Activated CD4-positive, alpha-beta T cell treated with anti-CD3 and anti-CD28 coated beads, Interleukin-2, amount 50 U/mL, for 1 hour (primary cell): ENCODE measurements around the gene PALD1.
A peak's percentile ranks its signal among the peaks of the same experiment; 100 is the strongest.

Source experiments
- DNase-seq: peaks from one replicate; pipeline ENCODE4 v3.0.0-alpha.2; 2020

PALD1 gene

GRCh38 chr10:70458329-70459060, 20.1 kb upstream of the PALD1 start:
- DNase-seq: peak; percentile 27

GRCh38 chr10:70459061-70459773, 19.4 kb upstream of the PALD1 start:
- no peak for DNase-seq

GRCh38 chr10:70459774-70460490, 18.6 kb upstream of the PALD1 start:
- no peak for DNase-seq

GRCh38 chr10:70461397-70462348, 16.9 kb upstream of the PALD1 start:
- peak; percentile 43 for DNase-seq

GRCh38 chr10:70462349-70462984, 16.1 kb upstream of the PALD1 start:
- DNase-seq: no peak

GRCh38 chr10:70465278-70465677, 13.3 kb upstream of the PALD1 start:
- no peak for DNase-seq

GRCh38 chr10:70465832-70466231, 12.7 kb upstream of the PALD1 start:
- DNase-seq: no peak

- DNase-seq: no peak
Observed at GRCh38 chr10:70466951-70467350, 11.6 kb upstream of the PALD1 start.

GRCh38 chr10:70472799-70473454, 5.6 kb upstream of the PALD1 start:
- DNase-seq: no peak

GRCh38 chr10:70474780-70475179, 3.8 kb upstream of the PALD1 start:
- DNase-seq: no peak

- no peak for DNase-seq
Observed at GRCh38 chr10:70475661-70476060, 2.9 kb upstream of the PALD1 start.

GRCh38 chr10:70476249-70477035, 2.1 kb upstream of the PALD1 start:
- DNase-seq: no peak

GRCh38 chr10:70477661-70478162, 855 bp upstream of the PALD1 start:
- peak; percentile 73 for DNase-seq

- DNase-seq: no peak
Observed at GRCh38 chr10:70479165-70479581, 606 bp downstream of the PALD1 start.

- DNase-seq: no peak
Observed at GRCh38 chr10:70479626-70480238, 1.2 kb downstream of the PALD1 start.

GRCh38 chr10:70480239-70480861, 1.8 kb downstream of the PALD1 start:
- no peak for DNase-seq

GRCh38 chr10:70481105-70481504, 2.5 kb downstream of the PALD1 start:
- DNase-seq: no peak

- DNase-seq: no peak
Observed at GRCh38 chr10:70481831-70482530, 3.4 kb downstream of the PALD1 start.
